Stomach (tissue), 4 donors: ENCODE results near the gene RPL28.

ENCODE experiments used
- EP300 ChIP-seq: sonication (generic); formaldehyde crosslinking; IDR thresholded peaks from one replicate; pipeline ENCODE4 v1.6.1; 2017; ENCODE audit warnings: antibody characterized with exemption
- POLR2A ChIP-seq, 4 donors: fragments of 450-650 bp; IDR thresholded peaks; one replicate each; pipeline ENCODE4 v1.6.1; 2016; ENCODE audit warnings: antibody characterized with exemption in 4 of 4, control low read depth in 2 of 4, mild to moderate bottlenecking in 1 of 4, moderate library complexity in 1 of 4
- POLR2AphosphoS5 ChIP-seq, 3 donors: sonication (generic); formaldehyde crosslinking; IDR thresholded peaks; one replicate each; pipeline ENCODE4 v1.6.1; 2016; ENCODE audit warnings: antibody characterized with exemption in 3 of 3
- TF ChIP-seq, protein P1 (sequence below), 7 experiments: fragments of 450-650 bp in 4 of 7; fragments of 200-600 bp in 3 of 7; sonication (generic) in 3 of 7; IDR thresholded peaks; one replicate each; pipeline ENCODE4 v1.5.1; 2016 to 2019; ENCODE audit warnings: antibody characterized with exemption in 7 of 7, control low read depth in 2 of 7, mild to moderate bottlenecking in 1 of 7

GRCh38 chr19:55386493-55386971, 800 bp downstream of the RPL28 start:
- TF ChIP-seq, protein P1, sequence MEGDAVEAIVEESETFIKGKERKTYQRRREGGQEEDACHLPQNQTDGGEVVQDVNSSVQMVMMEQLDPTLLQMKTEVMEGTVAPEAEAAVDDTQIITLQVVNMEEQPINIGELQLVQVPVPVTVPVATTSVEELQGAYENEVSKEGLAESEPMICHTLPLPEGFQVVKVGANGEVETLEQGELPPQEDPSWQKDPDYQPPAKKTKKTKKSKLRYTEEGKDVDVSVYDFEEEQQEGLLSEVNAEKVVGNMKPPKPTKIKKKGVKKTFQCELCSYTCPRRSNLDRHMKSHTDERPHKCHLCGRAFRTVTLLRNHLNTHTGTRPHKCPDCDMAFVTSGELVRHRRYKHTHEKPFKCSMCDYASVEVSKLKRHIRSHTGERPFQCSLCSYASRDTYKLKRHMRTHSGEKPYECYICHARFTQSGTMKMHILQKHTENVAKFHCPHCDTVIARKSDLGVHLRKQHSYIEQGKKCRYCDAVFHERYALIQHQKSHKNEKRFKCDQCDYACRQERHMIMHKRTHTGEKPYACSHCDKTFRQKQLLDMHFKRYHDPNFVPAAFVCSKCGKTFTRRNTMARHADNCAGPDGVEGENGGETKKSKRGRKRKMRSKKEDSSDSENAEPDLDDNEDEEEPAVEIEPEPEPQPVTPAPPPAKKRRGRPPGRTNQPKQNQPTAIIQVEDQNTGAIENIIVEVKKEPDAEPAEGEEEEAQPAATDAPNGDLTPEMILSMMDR (IDR thresholded peaks at IDR 0.05), result no peak
- TF ChIP-seq POLR2A (IDR thresholded peaks at IDR 0.05) (no peak), EP300 (no peak), POLR2AphosphoS5 (IDR thresholded peaks at IDR 0.05) (no peak)
